Measurements from ENCODE around the gene WDR6. TPM values are rescaled to one million over a fixed set of nuclear protein-coding genes. Genes with fewer than 3 reads are reported as not detected.

WDR6 gene
- total RNA-seq, 2 experiments from 2014 or later, result 141 to 142 TPM

- ChIA-PET POLR2A (interaction anchor here (1.2 to 8.8 kb wide), 6 partner anchors 8 to 303 kb away, joined by 3 to 90 read pairs (median 8); partner anchors contain the start of genes ARIH2, IMPDH2 and WDR6), CTCF (interaction anchor here (0.6 to 7.7 kb wide), 8 partner anchors 9 to 160 kb away, joined by 3 to 66 read pairs (median 4); partner anchors contain the start of genes IMPDH2, P4HTM, QRICH1 and USP19)
Observed at GRCh38 chr3:49020330-49021212, 13.4 kb downstream of the WDR6 start.

- ChIA-PET POLR2A (interaction anchor here (0.5 to 8.8 kb wide), 11 partner anchors 7 to 343 kb away, joined by 3 to 90 read pairs (median 7); partner anchors contain the start of genes ARIH2, IMPDH2, P4HTM and QRICH1), CTCF (interaction anchor here (0.6 to 7.7 kb wide), 7 partner anchors 10 to 306 kb away, joined by 3 to 66 read pairs (median 4); partner anchors contain the start of genes P4HTM and WDR6)
Observed at GRCh38 chr3:49021213-49021812, 14.1 kb downstream of the WDR6 start.

GRCh38 chr3:49021813-49022687 is 14.9 kb downstream of the WDR6 start, which contains the start of gene NDUFAF3:
Gene NDUFAF3, plus strand, starts transcription at chr3:49022121. Its CDS starts 24 bp downstream, at chr3:49022145.
- ChIA-PET CTCF (interaction anchor here (0.6 to 7.7 kb wide), 8 partner anchors 10 to 307 kb away, joined by 3 to 66 read pairs (median 4); partner anchors contain the start of genes P4HTM and WDR6), POLR2A (interaction anchor here (0.5 to 8.8 kb wide), 12 partner anchors 9 to 622 kb away, joined by 3 to 90 read pairs (median 6); partner anchors contain the start of genes ARIH2, P4HTM, QRICH1 and USP4)

- POLR2A ChIA-PET, result interaction anchor here (0.6 to 8.8 kb wide), 9 partner anchors 15 to 622 kb away, joined by 3 to 90 read pairs (median 7); partner anchors contain the start of genes ARIH2, P4HTM, QRICH1 and USP4
Observed at GRCh38 chr3:49022688-49023171, 15.5 kb downstream of the WDR6 start.

GRCh38 chr3:49023775-49024174 is 16.6 kb downstream of the WDR6 start:
- CTCF ChIA-PET, result interaction anchor here (7.6 to 7.7 kb wide), 2 partner anchors 15 to 35 kb away, joined by 63 to 66 read pairs; partner anchors contain the start of genes P4HTM and WDR6
- POLR2A ChIA-PET, result interaction anchor here (0.7 to 8.8 kb wide), 4 partner anchors 16 to 389 kb away, joined by 6 to 90 read pairs (median 10); partner anchors contain the start of genes PRKAR2A, QRICH1 and WDR6

More at GRCh38 chr3:49022688-49023171, 15.5 kb downstream of the WDR6 start:
- CTCF ChIA-PET, result interaction anchor here (0.6 to 7.7 kb wide), 7 partner anchors 9 to 238 kb away, joined by 3 to 66 read pairs (median 4); partner anchors contain the start of genes P4HTM, QRICH1 and WDR6

GRCh38 chr3:49024449-49024848 is 17.3 kb downstream of the WDR6 start:
- POLR2A ChIA-PET, result interaction anchor here (0.5 to 8.8 kb wide), 3 partner anchors 17 to 104 kb away, joined by 3 to 90 read pairs (median 3); partner anchors contain the start of gene WDR6
- CTCF ChIA-PET, result interaction anchor here (7.7 kb wide), 1 partner anchor 35 kb away, joined by 63 read pairs; the partner anchor contains the start of gene P4HTM

- POLR2A ChIA-PET, result interaction anchor here (0.5 to 8.8 kb wide), 4 partner anchors 17 to 105 kb away, joined by 3 to 90 read pairs (median 4); partner anchors contain the start of gene WDR6
- CTCF ChIA-PET, result interaction anchor here (0.8 kb wide), 1 partner anchor 50 kb away, joined by 4 read pairs; no protein-coding TSS in a partner anchor
Observed at GRCh38 chr3:49025005-49025792, 18.0 kb downstream of the WDR6 start.

- ChIA-PET POLR2A (interaction anchor here (0.6 to 1.1 kb wide), 3 partner anchors 19 to 65 kb away, joined by 3 to 5 read pairs (median 5); partner anchors contain the start of gene WDR6), CTCF (interaction anchor here (0.8 to 1.2 kb wide), 2 partner anchors 19 to 49 kb away, joined by 4 read pairs; partner anchors contain the start of gene WDR6)
Observed at GRCh38 chr3:49025793-49026520, 18.8 kb downstream of the WDR6 start.

- ChIA-PET POLR2A (interaction anchor here (0.6 to 1.1 kb wide), 2 partner anchors 19 to 66 kb away, joined by 5 read pairs; partner anchors contain the start of gene WDR6), CTCF (interaction anchor here (1.2 kb wide), 1 partner anchor 19 kb away, joined by 4 read pairs; the partner anchor contains the start of gene WDR6)
Observed at GRCh38 chr3:49026536-49026935, 19.3 kb downstream of the WDR6 start.

- POLR2A ChIA-PET, result interaction anchor here (2.2 kb wide), 1 partner anchor 7 kb away, joined by 14 read pairs; no protein-coding TSS in a partner anchor
- CTCF ChIA-PET, result no interaction called here
Observed at GRCh38 chr3:49027634-49028033, 20.4 kb downstream of the WDR6 start.

- ChIA-PET CTCF (interaction anchor here (0.6 kb wide), 1 partner anchor 39 kb away, joined by 3 read pairs; no protein-coding TSS in a partner anchor), POLR2A (interaction anchor here (0.6 to 2.2 kb wide), 5 partner anchors 8 to 92 kb away, joined by 3 to 15 read pairs (median 9); partner anchors contain the start of gene USP19)
Observed at GRCh38 chr3:49028298-49028672, 21.1 kb downstream of the WDR6 start.

GRCh38 chr3:49028673-49029562 is 21.7 kb downstream of the WDR6 start, which contains the start of gene IMPDH2:
Gene IMPDH2, minus strand, starts transcription at chr3:49029398. Its CDS starts 48 bp downstream, at chr3:49029350.
- CTCF ChIA-PET, result interaction anchor here (0.6 to 1.3 kb wide), 9 partner anchors 9 to 343 kb away, joined by 3 to 4 read pairs (median 3); partner anchors contain the start of genes DALRD3, NCKIPSD and WDR6
- POLR2A ChIA-PET, result interaction anchor here (0.6 to 2.2 kb wide), 9 partner anchors 8 to 92 kb away, joined by 3 to 15 read pairs (median 9); partner anchors contain the start of genes QRICH1, USP19 and WDR6

GRCh38 chr3:49029563-49029884 is 22.3 kb downstream of the WDR6 start:
- CTCF ChIA-PET, result interaction anchor here (0.7 to 1.3 kb wide), 7 partner anchors 9 to 344 kb away, joined by 3 to 4 read pairs (median 3); partner anchors contain the start of genes DALRD3, NCKIPSD and WDR6
- POLR2A ChIA-PET, result interaction anchor here (0.6 to 2.2 kb wide), 6 partner anchors 9 to 64 kb away, joined by 3 to 14 read pairs (median 10); partner anchors contain the start of genes QRICH1 and WDR6

GRCh38 chr3:49030321-49030720 is 23.1 kb downstream of the WDR6 start:
- ChIA-PET CTCF (no interaction called here), POLR2A (no interaction called here)
